ENCODE data around the gene CLDN8.

CLDN8 gene

DNA sequence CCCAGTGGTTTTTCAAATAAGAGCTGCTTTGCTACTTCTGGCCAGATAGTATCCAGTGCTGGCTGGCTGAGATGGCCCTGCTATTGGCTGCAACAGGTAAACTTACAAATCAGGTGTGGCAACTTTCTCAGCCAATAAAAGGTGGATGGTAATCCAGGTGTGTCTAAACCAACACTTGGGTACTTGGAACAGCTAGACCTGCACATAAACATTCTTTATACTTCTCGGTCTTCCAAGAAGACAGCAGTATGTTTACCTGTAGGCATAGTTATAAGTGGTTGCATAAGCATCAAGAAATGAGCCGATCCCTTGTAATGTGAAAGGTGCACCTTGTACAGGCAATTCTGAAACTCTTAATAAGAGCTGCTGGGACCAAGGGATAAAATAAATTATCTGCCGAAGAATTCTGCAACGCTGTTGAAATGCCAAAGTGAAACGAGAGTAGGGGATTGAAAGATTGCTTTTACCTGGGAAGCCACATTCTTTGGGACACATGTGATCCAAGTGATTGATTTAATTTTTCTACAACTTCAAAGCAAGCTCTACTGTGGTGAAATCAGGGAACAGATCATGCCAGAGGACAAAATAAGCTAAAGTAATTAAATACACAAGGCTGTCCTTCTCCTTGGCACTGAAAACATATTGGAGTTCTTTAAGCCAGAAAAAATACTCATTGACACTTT, at the start of gene CLDN8:
TSS of gene CLDN8 (minus strand) at position 57 of the 683 bp plus-strand sequence. CDS start 172 bp downstream, outside the sequence.
- no peak for DNase-seq (ENCODE audit: low read depth)

DNA sequence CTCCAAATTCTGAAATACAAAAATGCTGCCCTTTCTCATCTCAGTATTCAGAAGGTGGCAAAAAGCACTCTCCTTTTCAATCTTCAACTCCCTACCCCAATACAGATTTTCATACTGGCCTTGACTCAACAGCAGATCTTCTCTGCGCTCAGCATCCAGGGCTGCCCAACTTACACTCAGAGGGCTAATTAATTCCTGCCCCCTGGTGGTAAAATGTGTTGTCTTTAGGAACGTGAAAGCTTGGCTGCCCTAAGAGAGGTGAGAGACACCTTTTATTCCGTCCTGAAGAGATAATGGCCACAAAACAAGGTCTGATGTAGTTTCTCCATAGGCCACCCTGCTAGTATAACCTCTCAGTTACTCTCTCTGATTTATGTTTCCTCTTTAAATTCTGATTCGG, 41.9 kb upstream of the CLDN8 start:
- no peak for DNase-seq (ENCODE audit: low read depth)

DNA sequence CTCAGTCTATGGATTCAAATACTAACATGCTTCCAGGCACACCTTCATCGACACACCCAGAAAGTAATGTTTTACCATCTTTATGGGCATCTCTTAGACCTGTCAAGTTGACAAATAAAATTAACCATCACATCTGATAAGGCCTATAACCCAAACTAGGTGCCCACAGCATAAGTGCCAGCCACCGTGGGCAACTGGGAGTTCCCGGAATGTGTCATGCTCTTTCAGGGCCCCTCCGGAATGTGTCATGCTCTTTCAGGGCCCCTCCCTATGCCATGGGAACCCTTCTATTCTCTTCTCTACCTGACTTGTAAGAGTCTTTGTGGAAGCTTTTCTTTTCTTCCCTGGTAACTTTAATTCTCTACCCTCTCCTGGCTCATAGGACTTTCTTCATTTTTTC, 40.2 kb upstream of the CLDN8 start:
- no peak for DNase-seq (ENCODE audit: low read depth)

DNA sequence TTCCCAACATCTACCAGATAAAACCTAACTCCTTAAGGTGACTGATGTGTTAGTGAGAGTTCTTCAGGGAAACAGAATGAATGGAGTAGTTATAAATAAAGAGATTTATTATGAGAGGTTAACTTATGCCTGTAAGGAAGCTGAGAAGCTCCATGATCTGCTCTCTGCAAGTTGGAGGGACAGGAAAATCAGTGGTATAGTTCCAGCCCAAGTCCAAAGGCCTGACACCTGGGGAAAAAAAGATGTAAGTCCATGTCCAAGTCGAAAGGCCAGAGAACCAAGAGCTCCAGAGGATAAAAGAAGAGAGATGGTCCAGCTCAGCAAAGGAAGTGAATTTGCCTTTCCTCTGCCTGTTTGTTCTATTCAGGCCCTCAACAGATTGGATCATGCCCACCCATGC, 39.8 kb upstream of the CLDN8 start:
- DNase-seq (ENCODE audit: low read depth), result no peak

DNA sequence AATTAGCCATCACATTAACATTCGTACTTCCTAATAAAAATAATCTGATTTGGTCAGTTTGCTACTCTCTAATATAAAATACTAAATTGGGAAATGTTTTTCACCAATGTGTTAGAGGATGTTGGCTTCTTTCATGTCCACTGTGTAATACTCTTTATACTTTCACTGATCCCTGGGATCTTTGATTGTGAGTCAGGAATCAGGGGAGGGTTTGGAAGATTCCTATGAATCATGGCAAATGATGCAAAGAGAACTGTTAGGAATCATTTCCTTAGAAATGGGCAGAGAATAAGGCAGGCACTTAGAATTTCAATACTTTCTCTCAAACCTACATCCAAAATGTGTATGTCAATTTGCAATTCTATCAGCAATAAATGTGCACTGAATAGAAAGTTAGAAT, 35.9 kb upstream of the CLDN8 start:
- DNase-seq (ENCODE audit: low read depth), result no peak

DNA sequence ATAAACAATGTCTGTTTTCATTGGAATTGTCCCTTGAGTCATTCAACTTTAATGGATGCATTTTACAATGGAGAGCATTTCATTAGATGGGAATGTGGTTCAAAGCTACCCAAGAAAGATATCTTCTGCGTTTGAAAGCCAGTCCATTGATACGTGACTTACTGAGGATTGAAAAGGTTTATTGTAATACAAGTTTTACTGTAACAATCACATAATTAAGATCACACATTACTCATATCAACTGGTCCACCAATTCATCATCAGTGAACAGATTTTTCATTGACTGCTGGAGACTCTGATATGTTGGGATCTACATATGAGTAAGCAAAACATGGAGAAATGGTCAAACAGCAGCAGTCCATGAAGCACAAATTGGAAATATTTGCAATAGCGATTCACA, 34.0 kb upstream of the CLDN8 start:
- no peak for DNase-seq (ENCODE audit: low read depth)

DNA sequence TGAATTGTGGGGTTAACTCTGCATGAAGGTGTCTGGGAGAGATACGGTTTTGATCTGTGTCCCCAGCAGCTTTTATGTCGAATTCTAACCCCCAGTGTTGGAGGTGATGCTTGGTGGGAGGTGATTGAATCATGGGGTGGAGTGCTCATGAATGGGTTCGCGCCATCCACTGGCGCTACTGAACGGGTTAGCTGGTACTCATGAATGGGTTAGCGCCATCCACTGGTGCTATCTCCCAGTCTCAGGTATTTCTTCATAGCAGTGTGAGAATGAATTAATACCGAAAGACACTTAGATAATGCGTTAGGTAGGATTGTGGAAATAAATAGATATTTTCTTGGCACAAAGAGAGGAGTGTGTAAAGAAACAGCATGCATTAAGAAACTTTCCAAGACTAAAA, 32.9 kb upstream of the CLDN8 start:
- no peak for DNase-seq (ENCODE audit: low read depth)

DNA sequence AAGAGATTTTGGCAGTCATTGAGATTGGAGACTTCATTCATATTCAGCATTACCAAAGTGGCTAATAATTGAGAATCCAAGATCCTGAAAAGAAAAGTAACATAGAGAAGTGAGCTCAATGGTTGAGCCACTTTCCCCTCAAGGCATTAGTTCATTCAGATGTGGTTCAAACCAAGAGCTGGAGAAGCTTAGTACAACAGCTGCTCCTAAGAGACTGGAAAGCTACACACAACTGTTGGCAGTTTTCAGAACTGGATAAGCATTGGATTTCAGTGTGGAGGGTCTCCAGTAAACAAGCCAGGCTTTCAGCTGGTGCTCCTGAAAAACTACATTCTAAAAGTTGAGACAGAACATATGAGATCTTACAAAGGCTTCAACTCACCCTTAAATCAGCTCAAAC, 29.2 kb upstream of the CLDN8 start:
- DNase-seq (ENCODE audit: low read depth), result no peak

DNA sequence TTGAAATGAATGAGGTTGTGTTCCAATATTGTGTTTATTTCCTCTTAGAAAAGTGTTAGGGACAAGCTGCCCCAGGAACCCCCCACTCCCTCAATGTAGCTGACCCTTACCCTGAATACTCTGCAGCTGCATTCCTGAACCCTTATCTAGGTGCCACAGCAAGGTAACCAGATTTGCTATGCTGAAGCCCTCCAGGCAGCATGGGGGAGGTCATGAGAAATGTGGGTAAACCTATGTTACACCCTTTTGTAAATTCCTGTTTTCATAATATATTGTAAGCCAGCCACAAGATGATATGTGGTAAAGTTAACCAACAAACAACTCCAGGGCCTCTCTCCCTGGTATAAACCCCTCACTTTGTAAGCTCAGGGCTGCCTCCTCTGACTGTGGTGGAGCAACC, 27.8 kb upstream of the CLDN8 start:
- no peak for DNase-seq (ENCODE audit: low read depth)

DNA sequence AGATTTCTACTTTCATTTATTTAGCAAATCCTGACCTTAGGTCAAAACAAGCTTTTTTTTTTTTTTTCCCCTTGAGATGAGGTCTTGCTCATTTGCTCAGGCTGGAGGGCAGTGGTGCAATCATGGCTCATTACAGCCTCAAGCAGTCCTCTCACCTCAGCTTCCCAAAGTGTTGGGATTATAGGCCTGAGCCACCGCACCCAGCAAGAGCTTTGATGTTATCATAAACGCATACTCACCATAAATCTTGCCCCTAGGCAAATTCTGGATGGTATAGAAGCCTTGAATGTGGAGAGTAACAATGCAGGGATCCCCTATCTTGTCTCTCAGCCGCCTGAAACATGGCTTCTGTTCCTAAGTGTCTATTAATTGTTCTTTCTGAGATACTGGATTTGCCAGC, 24.8 kb upstream of the CLDN8 start:
- DNase-seq (ENCODE audit: low read depth), result no peak

DNA sequence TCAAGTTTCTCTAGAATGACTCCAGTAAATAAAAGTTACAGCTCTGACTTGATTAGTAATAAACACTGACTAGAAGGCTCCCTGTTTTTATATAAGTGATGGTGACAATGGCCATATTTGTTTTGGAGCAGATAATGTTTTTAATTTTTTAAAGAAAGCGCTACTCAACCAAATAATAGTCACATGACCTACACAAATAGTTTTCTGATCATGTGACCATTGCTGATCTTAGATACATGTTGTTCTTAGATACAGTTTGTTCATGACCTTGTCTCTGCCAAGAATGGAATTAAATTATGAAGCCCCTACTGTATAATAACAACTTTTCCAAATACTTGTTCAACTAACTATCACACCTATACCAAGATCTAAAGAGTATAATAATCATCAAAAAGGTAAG, 22.3 kb upstream of the CLDN8 start:
- no peak for DNase-seq (ENCODE audit: low read depth)

DNA sequence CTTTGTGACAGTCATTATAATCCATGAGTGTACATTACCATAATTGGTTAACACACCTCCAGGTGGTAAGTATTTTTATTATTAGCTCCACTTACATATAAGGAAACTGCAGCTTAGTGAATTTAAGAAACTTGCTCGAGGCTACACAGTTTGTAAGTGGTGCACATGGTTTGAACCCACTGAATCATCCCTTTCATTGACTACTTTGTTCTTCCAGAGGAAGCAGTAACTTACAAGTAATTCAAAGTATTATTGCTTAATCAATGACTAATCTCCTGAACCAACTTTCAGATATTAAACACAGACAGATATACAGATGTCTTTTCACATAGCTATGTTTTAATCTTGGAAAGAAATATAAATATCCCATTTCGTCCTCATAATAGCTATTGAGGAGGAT, 18.7 kb upstream of the CLDN8 start:
- peak; percentile 12 for DNase-seq (ENCODE audit: low read depth)

DNA sequence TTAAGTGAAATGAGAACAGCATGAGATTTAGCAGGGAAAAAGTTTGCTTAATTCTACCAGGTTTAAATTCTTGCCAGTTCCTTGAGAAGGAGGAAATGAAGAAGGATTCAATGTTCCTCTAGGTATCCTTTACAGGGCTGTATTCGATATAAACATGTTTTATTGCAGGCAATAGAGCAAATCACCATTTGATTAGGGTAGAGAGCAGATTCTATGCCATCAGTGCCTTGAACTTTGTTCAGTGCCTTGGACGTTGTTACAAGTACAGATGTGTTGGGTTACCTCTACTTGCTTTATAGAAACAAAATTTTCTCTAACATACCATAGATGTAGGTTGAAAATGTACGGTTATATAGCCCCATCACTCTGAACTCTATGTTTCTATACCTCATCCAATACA, 18.2 kb upstream of the CLDN8 start:
- no peak for DNase-seq (ENCODE audit: low read depth)

DNA sequence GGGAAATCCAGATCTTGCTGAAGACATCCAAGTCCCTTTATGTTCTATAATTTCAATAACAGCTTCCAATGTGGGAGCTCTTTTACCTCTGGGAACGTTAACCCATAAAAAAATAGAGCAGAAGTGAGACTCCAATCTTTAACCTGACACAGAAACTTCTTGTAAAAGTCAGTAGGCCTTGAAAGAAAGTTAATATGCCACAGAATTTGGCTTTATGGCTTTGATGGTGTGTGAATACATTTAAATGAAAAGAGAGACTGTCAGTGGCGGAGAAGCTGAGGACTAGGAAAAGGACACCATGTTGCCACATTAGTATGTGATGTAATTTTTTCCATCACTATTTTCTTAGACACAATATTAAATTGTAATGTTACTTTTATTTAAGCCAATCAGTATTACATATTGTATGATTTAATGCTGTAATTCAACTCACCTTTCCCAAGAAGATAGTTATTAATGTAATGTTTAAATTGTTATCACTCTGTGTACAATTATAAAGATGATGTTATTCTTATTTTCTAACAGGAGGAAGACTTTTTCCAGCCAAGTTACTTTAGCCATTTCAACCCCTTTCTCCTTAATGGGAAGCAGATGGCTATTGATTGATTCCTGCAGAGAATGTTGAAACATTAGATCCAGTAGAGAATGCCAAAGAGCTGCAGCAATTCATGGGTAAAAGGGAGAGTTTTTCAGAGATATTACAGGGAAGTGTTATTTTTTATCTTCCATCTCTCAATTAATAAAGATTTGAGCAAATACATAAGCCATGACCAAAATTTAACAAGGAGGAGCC, 17.5 kb upstream of the CLDN8 start:
- DNase-seq (ENCODE audit: low read depth), result no peak

DNA sequence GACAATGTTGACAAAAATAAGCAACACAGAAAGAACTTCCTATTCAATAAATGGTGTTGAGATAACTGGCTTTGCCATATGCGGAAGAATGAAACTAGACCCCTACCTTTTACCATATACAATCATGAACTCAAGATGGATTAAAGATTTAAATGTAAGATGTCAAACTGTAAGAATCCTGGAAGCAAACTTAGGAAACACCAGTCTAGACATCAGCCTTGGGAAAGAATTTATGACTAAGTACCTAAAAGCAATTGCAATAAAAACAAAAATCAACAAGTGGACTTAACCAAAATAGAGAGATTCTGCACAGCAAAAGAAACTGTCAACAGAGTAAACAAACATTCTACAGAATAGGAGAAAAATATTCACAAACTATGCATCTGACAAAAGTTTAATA, 16.1 kb upstream of the CLDN8 start:
- DNase-seq (ENCODE audit: low read depth), result peak; percentile 2

DNA sequence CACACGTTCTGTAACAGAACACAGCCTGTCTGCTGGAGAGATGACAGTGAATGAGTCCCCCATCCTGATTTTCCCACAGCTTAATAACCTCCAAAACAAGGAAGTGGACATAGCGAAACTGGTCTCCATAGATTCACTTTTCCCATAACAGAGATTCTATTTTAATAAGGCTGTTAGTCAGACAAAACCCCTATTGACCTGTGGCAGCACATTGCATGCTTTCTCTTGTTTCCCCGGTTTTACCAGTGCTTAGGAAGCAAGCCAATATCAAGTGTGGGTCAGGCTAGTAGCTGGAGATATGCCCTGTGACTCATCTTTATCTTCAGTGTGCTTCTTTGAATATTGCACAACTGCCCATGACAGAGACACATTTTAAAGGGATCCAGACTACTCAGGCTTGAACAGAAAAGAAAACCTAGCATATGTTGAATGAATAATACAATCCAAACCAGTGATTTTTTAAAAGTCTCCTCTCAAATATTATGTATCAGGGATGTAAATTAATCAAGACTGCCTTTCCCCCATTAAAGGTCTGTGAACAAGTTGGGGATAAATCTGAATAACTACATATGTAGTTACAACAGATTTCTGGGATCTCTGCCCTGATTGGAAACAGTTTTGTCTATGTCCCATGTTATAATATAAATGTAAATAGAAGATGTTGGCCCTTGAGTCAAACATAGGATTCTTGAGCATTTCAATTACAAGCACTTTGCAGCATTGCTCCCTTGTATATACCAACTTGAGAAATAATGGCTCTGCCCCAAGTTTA, 11.9 kb upstream of the CLDN8 start:
- peak; percentile 79 for DNase-seq (ENCODE audit: low read depth)

DNA sequence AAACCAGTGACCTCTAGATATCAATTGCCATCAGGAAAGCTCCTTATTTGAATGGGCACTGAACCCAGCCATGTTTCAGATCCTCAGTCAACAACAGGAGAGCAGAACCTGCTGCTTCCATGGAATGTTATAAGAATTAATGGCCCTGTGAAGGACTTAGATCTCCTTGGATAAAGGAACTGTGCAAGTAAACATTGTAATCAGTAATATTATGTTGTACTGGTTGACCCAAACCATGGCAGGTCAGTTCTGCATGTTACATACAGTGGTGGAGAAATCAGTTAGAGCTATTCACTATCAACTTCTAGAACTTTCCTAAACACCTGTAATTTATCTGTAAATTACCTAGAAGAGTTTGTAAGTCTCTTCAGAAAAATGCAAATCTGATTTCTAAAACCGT, 11.2 kb upstream of the CLDN8 start:
- DNase-seq (ENCODE audit: low read depth), result no peak

DNA sequence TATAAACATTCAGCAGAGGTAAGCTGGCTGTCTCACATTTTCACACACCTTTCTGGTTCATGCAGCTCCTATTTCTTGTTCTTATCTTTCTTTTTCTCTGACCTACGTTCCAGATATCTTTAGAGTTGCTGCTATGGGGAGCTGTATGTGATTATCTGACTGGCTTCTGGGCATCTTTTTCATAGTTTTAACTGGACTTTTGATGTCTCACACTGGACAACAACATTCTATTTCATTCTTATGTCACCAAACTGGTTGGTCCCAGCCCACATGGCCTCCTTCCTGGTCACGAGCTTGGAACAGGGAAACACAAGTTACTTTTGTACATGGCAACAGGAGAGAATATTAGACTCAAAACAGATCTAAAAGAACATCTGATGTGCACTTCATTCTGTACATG, 7.7 kb upstream of the CLDN8 start:
- no peak for DNase-seq (ENCODE audit: low read depth)

DNA sequence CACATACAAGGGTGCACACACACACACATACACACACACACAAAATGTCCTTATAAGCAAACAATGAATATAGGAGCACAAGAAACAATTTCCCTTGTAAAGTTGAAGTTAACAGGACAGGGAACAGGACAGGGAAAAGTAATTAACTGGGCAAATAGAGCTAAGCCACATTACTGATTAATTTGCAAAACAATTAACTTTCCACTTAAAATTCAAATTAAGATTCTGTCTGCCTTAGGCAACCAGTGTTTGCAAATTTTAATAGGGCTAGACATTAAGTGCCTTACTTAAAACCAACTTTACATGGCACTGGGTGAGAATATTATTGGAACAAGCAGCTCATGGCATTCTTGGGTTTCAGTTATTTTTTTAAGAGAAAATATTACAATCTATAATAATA, 6.8 kb upstream of the CLDN8 start:
- DNase-seq (ENCODE audit: low read depth), result no peak

DNA sequence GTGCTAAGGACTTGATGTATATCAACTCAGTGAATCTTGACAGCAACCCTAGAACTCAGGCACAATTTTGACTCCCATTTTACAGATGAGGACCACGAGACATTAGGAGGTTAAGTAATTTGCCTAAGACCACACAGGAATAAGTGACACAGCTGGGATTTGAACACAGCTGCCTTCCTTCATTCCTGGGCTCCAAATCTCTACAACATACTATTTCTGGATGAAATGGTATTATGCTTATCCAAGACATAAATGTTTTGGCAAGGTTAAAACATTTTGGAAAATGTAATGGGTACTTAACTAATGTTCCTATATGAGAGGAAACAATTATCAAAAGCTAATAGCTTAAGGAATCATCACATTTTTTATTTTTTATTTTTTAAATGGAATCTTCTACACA, 4.8 kb downstream of the CLDN8 start:
- no peak for DNase-seq (ENCODE audit: low read depth)

DNA sequence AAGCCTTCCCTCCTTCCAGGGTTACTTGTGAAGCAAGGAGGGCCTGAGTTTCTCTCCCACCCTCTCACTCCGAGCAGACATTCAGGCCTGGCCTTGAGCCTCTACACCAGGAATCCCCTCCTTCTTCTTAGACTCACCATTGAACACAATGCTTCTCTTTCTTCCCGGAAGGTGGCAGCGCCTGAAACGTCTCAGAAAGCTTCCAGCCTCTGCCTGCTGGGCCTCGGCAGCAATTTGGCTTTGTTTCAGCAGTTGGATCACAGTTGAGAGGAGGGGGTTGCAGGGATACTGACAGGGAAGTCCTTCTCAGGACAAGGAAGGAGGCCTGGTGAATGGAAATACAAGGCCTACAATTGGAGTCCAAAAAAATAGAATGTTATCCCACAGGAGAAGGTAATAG, 6.3 kb downstream of the CLDN8 start:
- DNase-seq (ENCODE audit: low read depth), result no peak

DNA sequence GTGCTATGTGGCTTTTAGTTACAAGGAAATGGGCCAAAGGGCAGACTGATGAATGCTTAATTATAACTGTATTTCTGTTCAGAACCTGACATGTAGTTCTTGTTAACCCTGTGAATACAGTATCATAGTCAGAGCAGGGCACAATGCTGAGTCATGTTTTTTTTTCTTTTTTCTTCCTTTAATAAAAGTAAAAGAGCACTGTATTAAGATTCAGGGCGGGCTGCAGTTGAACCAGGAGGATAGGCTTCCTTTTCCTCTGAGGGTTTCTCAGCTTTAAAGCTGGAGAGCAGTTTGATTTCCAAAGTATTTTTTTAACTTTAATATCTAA, 8.7 kb downstream of the CLDN8 start:
- DNase-seq (ENCODE audit: low read depth), result no peak

DNA sequence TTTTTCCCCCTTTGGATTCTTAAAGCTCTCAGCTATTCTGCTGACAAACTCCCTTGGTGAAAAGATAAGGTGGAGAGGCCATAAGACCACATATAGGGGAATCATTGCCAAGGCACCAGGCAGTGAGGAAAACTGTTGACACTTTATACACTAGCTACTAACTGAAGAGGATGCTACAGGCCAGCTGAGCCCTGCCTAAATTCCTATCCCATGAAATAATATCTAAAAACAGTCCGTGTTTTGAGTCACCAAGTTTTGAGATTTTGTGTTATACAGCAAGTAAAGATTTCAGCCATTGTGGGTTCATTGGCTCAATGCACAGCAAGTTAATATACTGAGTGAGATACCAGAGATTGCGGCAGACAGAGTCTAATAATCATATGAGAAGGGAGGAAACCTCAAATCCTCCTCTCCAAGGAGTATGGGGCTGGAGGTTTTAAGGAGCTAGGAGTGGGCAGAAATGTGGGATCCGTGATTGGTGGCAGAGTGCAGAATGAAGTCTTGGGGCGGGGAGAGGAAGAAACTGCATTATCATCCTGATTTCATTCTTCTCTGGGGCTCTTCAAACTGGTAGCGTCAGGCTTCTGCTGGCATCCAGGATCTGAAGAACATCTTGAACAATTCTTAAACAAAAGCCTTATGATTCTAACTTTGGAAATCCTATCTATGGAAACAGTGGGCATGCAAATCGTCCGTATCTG, 9.2 kb downstream of the CLDN8 start:
- DNase-seq (ENCODE audit: low read depth), result no peak
